ENCODE results near the gene QTRT2.

- TF ChIP-seq CTCF (IDR thresholded peaks at IDR 0.05; ENCODE audit: poor library complexity, severe bottlenecking) (no peak), POLR2AphosphoS5 (IDR thresholded peaks at IDR 0.05) (no peak), EP300 (conservative IDR thresholded peaks at IDR 0.05; ENCODE audit: poor library complexity, severe bottlenecking) (no peak), TAF1 (IDR thresholded peaks at IDR 0.05; ENCODE audit: low read depth) (no peak), SMC3 (conservative IDR thresholded peaks at IDR 0.05; ENCODE audit: poor library complexity) (no peak), EZH2 (IDR thresholded peaks at IDR 0.05; ENCODE audit: borderline replicate concordance, insufficient read depth, low read length, poor library complexity, severe bottlenecking) (no peak), REST (IDR thresholded peaks at IDR 0.05; ENCODE audit: borderline replicate concordance) (no peak), RAD21 (conservative IDR thresholded peaks at IDR 0.05) (no peak)
These were observed 22.3 kb upstream of the QTRT2 start for GRCh38 chr3:114034211-114034610.
